ENCODE data around the gene TRPM8. TPM values are rescaled to one million over a fixed set of nuclear protein-coding genes. Genes with fewer than 3 reads are reported as not detected.

TRPM8 gene
- total RNA-seq, 1 donor from 2014 or later, result not detected

DNA sequence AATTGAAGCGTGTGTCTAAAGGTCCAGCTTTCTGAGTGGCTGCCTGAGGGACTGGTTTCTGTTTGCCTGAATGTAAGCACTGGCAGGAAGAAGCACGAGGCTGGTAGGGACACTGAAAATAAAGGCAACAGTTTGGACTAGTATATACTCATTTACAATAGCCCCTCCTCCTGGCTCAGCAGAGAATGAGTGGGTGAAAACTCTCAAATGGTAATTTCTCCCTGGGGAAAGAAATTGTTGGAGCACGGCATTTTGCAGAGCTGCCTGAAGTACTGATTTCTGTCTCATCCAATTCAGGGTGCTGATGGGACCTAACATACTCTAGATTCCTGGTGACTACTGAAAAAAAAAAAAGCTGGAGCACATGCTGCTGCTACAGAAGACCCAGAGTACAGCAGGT, 116.0 kb downstream of the TRPM8 start:
- no peak for DNase-seq (ENCODE audit: extremely low read depth, low read depth, low spot score)

DNA sequence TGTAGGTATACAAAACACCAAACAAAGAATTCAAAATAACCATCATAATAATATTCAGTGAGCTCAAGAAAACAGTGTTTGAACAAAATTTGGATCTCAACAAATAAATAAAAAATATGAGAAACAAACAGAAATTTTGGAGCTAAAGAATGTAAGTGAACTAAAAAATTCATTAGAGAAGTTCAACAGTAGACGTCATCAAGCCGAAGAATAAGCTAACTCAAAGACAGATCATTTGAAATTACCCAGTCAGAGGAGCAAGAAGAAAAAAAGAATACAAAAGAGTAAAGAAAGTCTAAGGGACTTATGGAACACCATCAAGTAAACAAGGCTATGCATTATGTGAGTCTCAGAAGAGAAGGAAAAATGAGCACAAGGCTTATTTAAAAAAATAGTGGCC, 116.7 kb downstream of the TRPM8 start:
- no peak for DNase-seq (ENCODE audit: extremely low read depth, low read depth, low spot score)

DNA sequence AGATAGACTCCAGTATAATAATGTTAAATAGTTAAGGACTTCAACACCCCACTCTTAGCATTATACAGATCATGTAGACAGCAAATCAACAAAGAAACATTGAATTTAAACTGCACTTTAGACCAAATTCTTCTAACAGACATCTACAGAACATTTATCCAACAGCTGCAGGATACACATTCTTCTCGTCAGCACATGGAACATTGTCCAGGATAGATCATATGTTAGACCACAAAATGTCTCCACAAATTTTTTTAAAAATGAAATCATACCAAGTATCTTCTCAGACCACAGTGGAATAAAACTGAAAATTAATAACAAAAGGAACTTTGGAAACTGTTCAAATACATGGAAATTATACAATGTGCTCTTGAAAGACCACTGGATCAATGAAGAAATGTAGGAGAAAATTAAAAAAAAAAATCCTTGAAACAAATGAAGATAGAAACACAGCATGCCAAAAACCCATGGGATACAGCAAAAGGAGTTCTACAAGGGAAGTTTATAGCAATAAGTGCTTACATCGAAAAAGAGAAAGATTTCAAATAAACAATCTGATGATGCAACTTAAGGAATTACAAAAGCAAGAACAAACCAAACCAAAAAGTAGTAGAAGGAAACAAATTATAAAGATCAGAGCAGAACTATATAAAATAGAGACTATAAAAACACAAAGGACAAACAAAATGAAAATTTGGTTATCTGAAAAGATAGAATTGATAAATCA, 121.1 kb downstream of the TRPM8 start:
- DNase-seq (ENCODE audit: extremely low read depth, low read depth, low spot score), result no peak

GRCh38 chr2:234044157-234044556, 127.0 kb downstream of the TRPM8 start:
- no peak for DNase-seq (ENCODE audit: extremely low read depth, low read depth, low spot score)

- no peak for DNase-seq (ENCODE audit: extremely low read depth, low read depth, low spot score)
These were observed 129.3 kb downstream of the TRPM8 start for GRCh38 chr2:234046521-234046920.

DNA sequence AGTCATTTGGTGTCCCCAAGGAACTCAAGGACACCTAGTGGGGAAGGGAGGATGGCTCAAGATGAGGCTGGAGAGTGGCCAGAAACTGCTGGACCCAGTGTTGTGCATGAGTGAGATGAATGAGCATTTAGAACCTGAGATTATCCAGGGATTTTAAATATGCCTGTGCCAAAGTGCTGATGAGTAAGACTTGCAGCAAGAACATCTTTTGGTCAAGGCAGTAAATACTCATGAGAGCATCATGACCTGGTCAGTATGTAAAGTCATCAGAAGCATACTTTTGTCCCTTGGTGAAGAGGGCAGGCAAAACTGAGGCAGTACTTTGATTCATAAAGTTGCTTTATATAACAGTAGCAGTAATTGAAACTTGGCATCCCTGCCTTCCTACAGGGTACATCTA, 130.2 kb downstream of the TRPM8 start:
- DNase-seq (ENCODE audit: extremely low read depth, low read depth, low spot score), result no peak

DNA sequence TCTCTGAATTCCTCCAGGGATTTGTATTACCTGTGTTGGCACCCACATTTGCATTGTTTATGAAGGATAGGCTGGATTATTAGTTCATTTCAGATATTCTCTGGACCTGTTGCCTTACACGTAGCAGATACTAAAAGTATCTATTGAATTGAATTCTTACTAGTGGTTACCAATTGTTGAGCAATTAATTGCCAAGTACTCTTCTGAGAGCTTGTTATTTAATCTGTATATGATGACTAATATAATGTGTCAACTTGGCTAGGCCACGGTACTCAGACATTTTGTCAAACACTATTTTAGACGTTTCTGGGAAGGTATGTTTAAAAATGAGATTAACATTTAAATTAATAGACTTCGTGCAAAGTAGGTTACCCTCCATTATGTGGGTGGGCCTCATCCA, 130.9 kb downstream of the TRPM8 start:
- no peak for DNase-seq (ENCODE audit: extremely low read depth, low read depth, low spot score)

DNA sequence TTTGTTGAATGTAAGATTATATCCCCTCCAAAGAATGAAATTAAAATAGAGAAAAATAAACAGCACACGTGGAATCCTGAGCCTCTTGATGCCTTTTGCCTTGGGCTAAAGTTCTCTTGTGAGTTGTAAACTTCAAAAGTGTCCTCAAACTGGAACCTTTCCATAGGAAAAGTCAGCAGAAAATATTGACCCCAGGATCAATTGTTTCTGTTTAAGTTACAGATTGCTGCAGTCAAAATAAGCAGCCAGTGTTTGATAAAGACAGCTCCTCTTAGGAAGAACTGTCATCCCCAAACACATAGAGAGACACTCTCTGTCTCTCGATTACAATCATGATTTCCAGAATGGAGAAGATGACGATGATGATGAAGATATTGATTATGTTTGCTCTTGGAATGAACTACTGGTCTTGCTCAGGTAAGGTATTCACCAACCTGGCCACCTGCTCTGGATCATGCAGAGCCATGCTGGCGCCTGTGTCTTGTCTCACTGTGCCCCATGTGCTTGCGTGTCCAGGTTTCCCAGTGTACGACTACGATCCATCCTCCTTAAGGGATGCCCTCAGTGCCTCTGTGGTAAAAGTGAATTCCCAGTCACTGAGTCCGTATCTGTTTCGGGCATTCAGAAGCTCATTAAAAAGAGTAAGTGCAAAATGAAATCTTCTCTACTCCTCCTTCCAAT, 133.4 kb downstream of the TRPM8 start, which contains the start of gene SPP2:
Gene SPP2 (plus strand): TSS at position 248 of the 681 bp plus-strand sequence. CDS start 85 bp downstream, at position 333.
- DNase-seq (ENCODE audit: extremely low read depth, low read depth, low spot score), result no peak

- no peak for DNase-seq (ENCODE audit: extremely low read depth, low read depth, low spot score)
These were observed 134.3 kb downstream of the TRPM8 start for GRCh38 chr2:234051374-234052070.

- no peak for DNase-seq (ENCODE audit: extremely low read depth, low read depth, low spot score)
These were observed 141.7 kb downstream of the TRPM8 start for GRCh38 chr2:234058881-234059280.

- DNase-seq (ENCODE audit: extremely low read depth, low read depth, low spot score), result no peak
These were observed 143.1 kb downstream of the TRPM8 start for GRCh38 chr2:234060236-234060635.

DNA sequence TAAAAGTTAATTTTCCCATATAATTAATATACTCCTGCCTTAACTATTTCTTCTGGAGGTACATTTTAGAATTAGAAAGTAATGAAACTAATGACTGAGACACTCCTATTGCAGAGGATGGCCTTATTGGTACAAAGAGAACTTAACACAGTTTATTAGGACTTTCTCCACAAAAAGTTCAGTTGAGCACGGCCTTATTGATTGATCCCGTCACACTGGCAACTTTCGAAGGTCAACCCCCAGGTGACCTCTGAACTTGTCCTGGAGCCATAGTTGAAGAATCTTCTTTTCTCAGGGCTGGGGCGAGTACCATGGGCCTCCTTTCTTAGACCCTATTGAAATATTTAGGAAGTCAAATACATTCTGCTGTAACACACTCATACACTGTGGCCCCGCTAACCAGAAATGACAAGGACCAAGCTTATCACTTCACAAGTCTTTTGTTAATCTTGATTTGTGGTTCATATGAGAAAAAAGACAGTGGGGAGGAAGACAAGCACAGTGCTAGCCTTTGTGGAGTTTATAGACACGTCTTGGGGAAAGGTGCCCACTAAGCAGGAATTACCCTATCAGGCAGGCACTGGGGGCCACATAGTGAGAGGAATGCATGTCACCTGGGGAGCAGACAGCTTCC, 144.6 kb downstream of the TRPM8 start:
- DNase-seq (ENCODE audit: extremely low read depth, low read depth, low spot score), result no peak

DNA sequence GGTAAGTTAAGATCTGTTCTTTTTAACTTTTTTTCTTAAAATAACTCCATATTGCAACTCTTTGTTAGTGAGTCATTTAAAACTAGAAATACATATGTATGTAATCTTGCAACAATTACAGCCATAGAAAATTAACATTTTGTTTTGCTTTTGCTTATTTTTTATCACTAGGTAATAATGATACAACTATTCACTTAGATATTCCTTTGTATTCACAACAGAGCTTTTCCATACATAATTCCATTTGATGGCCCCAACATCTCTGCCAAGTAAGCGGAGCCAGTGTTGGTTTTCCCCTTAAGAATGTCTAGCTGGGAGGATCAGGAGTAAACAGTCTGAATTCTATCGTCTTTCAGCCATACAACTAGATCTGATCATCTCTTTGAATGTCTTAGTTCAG, 149.4 kb downstream of the TRPM8 start:
- no peak for DNase-seq (ENCODE audit: extremely low read depth, low read depth, low spot score)

Other genes with a start within 250 kb of the TRPM8 start
- gene UGT1A9, start 245.5 kb upstream of the TRPM8 start, total RNA-seq, result not detected in 2 replicates
- not detected in 2 replicates for gene UGT1A7, start 235.5 kb upstream of the TRPM8 start, total RNA-seq
- not detected in 2 replicates for gene UGT1A6, start 224.5 kb upstream of the TRPM8 start, total RNA-seq
- gene UGT1A5, start 204.5 kb upstream of the TRPM8 start, total RNA-seq, result not detected in 2 replicates
- 0.12 TPM in 1 of 2 replicates, not detected in the other for gene UGT1A4, start 198.6 kb upstream of the TRPM8 start, total RNA-seq
- not detected in 2 replicates for gene UGT1A3, start 188.3 kb upstream of the TRPM8 start, total RNA-seq
- not detected in 2 replicates for gene UGT1A1, start 157.1 kb upstream of the TRPM8 start, total RNA-seq
- not detected in 2 replicates for gene MROH2A, start 139.0 kb upstream of the TRPM8 start, total RNA-seq
- 4.3 and 7.9 TPM in 2 replicates for gene HJURP, start 62.8 kb upstream of the TRPM8 start, total RNA-seq
- not detected in 2 replicates for gene SPP2, start 133.3 kb downstream of the TRPM8 start, total RNA-seq